HFFc6 (cell line): ENCODE results near the gene CAMK1G. TPM values are rescaled to one million over a fixed set of nuclear protein-coding genes. Genes with fewer than 3 reads are reported as not detected.

Source experiments
- DNase-seq: peaks from one replicate; pipeline ENCODE4 v3.0.0-alpha.2; 2018
- H3K27ac Mint-ChIP-seq: 2 replicates; pipeline ENCODE4 v1.8.0; 2020; ENCODE audit warnings: mild to moderate bottlenecking, mixed read lengths
- H3K27me3 Mint-ChIP-seq: 2 replicates; pipeline ENCODE4 v1.8.0; 2021; ENCODE audit warnings: mild to moderate bottlenecking, moderate library complexity, mixed read lengths; ENCODE audit not compliant: insufficient read depth
- H3K36me3 Mint-ChIP-seq: 2 replicates; pipeline ENCODE4 v1.8.0; 2021; ENCODE audit warnings: low read depth, mixed read lengths
- H3K4me1 Mint-ChIP-seq: 2 replicates; pipeline ENCODE4 v1.8.0; 2020; ENCODE audit warnings: low read depth, mixed read lengths
- H3K4me3 Mint-ChIP-seq: 2 replicates; pipeline ENCODE4 v1.8.0; 2020; ENCODE audit warnings: mild to moderate bottlenecking, moderate library complexity, mixed read lengths
- H3K9me3 Mint-ChIP-seq: 2 replicates; pipeline ENCODE4 v1.8.0; 2020; ENCODE audit warnings: mild to moderate bottlenecking, mixed read lengths
- CTCF ChIP-seq: fragments of 200-600 bp; sonication (generic); IDR thresholded peaks from 2 replicates; pipeline ENCODE4 v1.5.0; 2021; ENCODE audit warnings: antibody characterized with exemption, mild to moderate bottlenecking
- long read RNA-seq: library from polyadenylated mRNA; unstranded; transcript quantifications from one replicate; pipeline ENCODE4 v2.0.0, GENCODE V29; 2019
- total RNA-seq, 6 experiments: library from RNA; stranded (reverse); fragmentation: NEBNext Ultra II Directional; extraction: Animal tissue kit (Norgen Biotek cat#: 25700); gene quantifications; 2 replicates in 1 of 6; 3 replicates in 5 of 6; pipeline ENCODE4 v1.2.3, GENCODE V29; 2021

CAMK1G gene
- 1 to 10 TPM; 4.9 to 8.0 (median 5.9) TPM for total RNA-seq
- long read RNA-seq, transcript CAMK1G-202 (13 exons, 2,440 nt): major isoform, 6 of 10 reads
- long read RNA-seq, partial matches to known transcripts: 4 of 10 reads
- long read RNA-seq, other reads (novel, unspliced or antisense): 0 of 10 reads

GRCh38 chr1:209583408-209583807 is at the start of gene CAMK1G:
Gene CAMK1G (plus strand): TSS chr1:209583714. CDS start chr1:209594984, 11,270 bp downstream.
- Mint-ChIP-seq H3K27me3 (no peaks in the 10 kb centered on the region), H3K4me1 (no peaks in the 10 kb centered on the region), H3K4me3 (no peak within 1 kb of the TSS), H3K27ac (no peak within 1 kb of the TSS), H3K36me3 (no peaks in the 10 kb centered on the region), H3K9me3 (no peaks in the 10 kb centered on the region)
- DNase-seq: peak; percentile 93
- no peak for TF ChIP-seq CTCF

- TF ChIP-seq CTCF: no peak
Measured at GRCh38 chr1:209534496-209535250, 48.8 kb upstream of the CAMK1G start.

GRCh38 chr1:209536843-209537242 is 46.7 kb upstream of the CAMK1G start:
- no peak for DNase-seq
- Mint-ChIP-seq H3K36me3 (no peaks in the 10 kb centered on the region), H3K27me3 (peaks cover 21% of the 10 kb centered on the region), H3K4me3 (no peak overlapping the region), H3K27ac (no peak overlapping the region), H3K4me1 (peaks cover under 1% of the 10 kb centered on the region; the same call in 1 of the 2 replicates), H3K9me3 (no peaks in the 10 kb centered on the region)
- TF ChIP-seq CTCF: no peak

More at GRCh38 chr1:209534496-209535250, 48.8 kb upstream of the CAMK1G start:
- peaks cover 12% of the 10 kb centered on the region for H3K4me1 Mint-ChIP-seq
- DNase-seq: no peak
- no peak overlapping the region for H3K4me3 Mint-ChIP-seq
- H3K9me3 Mint-ChIP-seq: no peaks in the 10 kb centered on the region
- H3K27me3 Mint-ChIP-seq: peaks cover 21% of the 10 kb centered on the region
- H3K36me3 Mint-ChIP-seq: no peaks in the 10 kb centered on the region
- no peak overlapping the region for H3K27ac Mint-ChIP-seq

GRCh38 chr1:209537336-209538114 is 46.0 kb upstream of the CAMK1G start:
- H3K4me1 Mint-ChIP-seq: peaks cover 7% of the 10 kb centered on the region
- H3K27ac Mint-ChIP-seq: no peak overlapping the region
- peaks cover 21% of the 10 kb centered on the region for H3K27me3 Mint-ChIP-seq
- no peak for TF ChIP-seq CTCF
- no peaks in the 10 kb centered on the region for H3K36me3 Mint-ChIP-seq
- DNase-seq: no peak
- no peaks in the 10 kb centered on the region for H3K9me3 Mint-ChIP-seq
- no peak overlapping the region for H3K4me3 Mint-ChIP-seq

GRCh38 chr1:209539576-209539975 is 43.9 kb upstream of the CAMK1G start:
- TF ChIP-seq CTCF: no peak
- no peak overlapping the region for H3K27ac Mint-ChIP-seq
- H3K27me3 Mint-ChIP-seq: peaks cover 15% of the 10 kb centered on the region
- no peaks in the 10 kb centered on the region for H3K36me3 Mint-ChIP-seq
- DNase-seq: no peak
- peaks cover 15% of the 10 kb centered on the region for H3K4me1 Mint-ChIP-seq
- no peak overlapping the region for H3K4me3 Mint-ChIP-seq
- no peaks in the 10 kb centered on the region for H3K9me3 Mint-ChIP-seq
